ENCODE results near the gene PACS1.
"Not testable (repeated sequence)": the region's sequence is repeated elsewhere in the genome, so short reads cannot be mapped to it uniquely, and the experiment has no call there.

The PACS1 gene

DNA sequence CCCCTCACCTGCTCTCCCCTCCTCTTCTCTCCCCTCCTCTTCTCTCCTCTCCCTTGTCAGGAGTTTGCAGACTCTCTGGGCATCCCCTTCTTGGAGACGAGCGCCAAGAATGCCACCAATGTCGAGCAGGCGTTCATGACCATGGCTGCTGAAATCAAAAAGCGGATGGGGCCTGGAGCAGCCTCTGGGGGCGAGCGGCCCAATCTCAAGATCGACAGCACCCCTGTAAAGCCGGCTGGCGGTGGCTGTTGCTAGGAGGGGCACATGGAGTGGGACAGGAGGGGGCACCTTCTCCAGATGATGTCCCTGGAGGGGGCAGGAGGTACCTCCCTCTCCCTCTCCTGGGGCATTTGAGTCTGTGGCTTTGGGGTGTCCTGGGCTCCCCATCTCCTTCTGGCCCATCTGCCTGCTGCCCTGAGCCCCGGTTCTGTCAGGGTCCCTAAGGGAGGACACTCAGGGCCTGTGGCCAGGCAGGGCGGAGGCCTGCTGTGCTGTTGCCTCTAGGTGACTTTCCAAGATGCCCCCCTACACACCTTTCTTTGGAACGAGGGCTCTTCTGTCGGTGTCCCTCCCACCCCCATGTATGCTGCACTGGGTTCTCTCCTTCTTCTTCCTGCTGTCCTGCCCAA is 206.0 kb downstream of the PACS1 start:
- no peak for DNase-seq (ENCODE audit: low spot score)

DNA sequence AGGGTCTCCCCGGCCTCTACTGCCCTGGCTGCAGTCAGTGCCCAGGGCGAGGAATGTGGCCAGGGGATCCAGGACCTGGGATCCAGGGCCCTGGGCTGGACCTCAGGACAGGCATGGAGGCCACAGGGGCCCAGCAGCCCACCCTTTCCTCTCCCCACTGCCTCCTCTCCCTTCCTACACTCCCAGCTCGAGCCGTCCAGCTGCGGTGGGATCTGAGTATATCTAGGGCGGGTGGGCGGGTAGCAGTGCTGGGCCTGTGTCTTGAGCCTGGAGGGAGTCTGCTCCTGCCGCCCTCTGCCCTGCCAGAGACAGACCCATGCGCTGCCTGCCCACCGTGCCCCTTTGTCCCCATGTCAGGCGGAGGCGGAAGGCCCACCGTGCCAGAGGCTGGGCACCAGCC is 206.5 kb downstream of the PACS1 start:
- DNase-seq (ENCODE audit: low spot score) = not testable (repeated sequence)

DNA sequence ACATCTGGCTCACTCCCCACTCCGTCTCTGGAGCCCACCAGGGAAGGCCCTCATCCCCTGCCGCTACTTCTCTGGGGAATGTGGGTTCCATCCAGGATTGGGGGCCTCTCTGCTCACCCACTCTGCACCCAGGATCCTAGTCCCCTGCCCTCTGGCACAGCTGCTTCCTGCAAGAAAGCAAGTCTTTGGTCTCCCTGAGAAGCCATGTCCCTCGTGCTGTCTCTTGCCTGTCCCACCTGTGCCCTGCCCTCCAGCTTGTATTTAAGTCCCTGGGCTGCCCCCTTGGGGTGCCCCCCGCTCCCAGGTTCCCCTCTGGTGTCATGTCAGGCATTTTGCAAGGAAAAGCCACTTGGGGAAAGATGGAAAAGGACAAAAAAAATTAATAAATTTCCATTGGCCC is 207.0 kb downstream of the PACS1 start:
- not testable (repeated sequence) for DNase-seq (ENCODE audit: low spot score)

DNA sequence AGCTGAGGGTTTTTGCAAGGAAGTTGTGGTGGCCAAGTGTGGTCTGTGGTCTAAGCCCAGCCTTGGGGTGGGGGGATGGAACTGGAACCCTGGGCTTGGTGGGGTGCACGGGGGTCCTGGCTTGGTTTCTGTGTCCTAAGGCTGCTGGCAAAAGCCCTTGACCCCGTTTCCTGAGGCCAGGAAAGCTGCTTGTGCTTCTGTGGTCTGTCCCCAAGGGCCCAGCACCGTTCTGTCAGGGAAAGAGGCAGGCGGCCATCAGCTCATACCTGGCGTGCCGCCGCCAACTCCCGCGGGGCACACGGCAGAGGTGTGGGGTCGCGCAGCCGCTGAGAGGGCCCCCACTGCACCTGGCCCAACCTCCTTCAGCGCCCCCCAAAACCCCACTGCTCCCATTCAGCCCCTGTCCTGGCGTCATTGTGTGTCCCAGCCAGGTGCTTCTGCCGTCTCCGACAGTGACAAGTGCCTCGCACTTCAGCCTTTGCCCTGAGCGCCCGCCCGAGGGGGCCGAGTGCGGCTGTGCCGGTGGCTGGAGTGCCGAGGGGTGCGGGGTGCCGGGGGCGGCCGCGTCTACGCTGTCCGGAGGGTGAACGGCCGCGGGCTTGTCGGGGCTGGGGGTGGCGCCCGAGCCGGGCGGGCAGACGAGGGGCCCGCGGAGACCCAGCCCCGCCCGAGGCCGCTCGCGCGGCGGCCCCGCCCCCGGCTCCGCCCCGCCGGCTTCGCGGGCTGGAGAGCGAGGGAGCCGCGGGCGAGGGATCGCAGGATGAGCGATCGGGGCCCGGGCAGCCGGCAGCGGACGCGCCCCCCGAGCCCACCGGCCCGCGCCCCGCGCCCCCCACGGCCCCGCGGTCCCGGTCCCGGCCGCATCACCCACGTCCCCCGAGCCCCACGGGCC is 207.6 kb downstream of the PACS1 start, which contains the start of gene CNIH2:
Gene CNIH2 (plus strand): TSS at position 705 of the 892 bp plus-strand sequence. CDS start 282 bp downstream, outside the sequence.
- peak; percentile 29 for DNase-seq (ENCODE audit: low spot score)

DNA sequence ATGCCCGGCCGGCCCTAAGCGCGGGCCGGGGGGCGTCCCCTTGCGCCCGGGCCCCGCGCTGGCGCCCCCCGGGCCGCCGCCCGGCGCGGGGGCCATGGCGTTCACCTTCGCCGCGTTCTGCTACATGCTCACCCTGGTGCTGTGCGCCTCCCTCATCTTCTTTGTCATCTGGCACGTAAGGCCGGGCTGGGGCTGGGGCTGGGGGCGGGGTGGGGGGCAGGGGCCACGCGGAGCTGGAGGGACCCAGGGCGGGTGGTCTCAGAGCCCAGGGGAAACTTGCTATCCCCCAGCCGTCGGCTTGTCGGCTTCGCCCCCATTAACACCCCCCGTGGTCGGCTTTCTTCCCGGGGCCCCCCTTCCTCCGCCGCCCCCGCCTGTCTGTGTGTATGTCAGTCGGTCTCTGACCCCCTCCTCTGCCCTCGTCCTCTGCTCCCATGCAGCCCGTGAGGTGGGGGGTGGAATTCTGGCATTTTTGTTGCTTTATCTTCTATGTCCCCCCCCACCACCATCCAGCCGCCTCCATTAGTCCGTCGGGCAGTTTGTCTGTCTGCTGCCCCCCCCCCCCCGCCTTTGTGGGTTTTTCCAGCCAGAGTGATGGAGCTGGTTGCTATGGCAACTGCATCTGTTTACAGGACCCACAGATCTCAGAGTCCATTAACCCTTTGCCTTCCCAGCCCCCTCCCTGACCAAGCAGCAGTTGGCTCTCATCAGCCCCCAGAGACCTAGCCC is 208.5 kb downstream of the PACS1 start:
- DNase-seq (ENCODE audit: low spot score) = no peak

DNA sequence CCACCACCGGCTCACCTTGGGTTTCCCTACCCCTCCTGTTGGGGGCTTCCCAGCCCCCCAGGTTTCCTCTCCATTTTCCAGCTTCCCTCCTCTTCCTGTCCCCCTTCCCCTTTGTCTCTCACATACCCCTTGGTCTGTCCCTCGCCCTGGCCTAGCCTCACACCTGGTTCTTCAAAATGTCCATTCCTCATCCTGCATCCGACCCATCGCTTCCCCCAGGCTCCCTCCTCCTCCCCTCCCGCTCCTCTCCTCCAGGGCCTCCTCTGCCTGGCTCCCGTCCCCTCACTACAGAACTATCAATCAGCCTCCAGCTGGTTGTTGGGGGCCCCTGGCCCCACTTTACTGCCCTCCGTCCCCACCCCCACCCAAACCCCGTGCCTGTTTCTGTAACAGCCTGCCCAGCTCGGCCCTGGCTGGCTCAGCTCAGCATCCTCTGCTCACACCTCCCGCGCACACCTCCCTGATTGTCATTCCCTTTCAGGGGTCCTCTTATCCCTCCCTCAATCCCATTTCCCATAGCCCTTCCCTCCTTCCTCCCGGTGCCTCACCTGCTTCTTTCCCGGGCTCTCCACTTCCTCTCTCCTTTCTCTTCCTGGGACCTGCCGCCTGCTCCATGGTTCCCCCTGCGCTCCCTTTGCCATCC is 209.1 kb downstream of the PACS1 start:
- no peak for DNase-seq (ENCODE audit: low spot score)

DNA sequence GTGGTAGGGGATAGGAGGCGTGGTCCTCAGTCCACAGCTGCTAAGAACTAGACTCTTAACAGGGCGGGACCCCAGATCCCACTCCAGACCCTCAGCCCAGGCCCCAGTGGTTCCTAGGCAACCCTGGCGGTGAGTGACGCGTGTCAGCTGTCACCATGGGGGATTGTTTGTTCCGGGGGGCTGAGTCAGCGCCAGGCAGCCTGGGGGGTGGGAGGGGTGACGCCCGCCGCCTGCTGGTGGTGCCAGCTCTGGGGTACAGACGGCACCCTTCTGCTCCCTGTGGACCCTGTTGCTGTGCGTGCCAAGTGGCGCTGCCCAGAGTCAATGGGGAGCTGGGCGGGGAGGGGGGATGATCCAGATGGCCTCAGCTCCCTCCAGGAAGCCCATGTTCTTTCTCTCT is 210.4 kb downstream of the PACS1 start:
- no peak for DNase-seq (ENCODE audit: low spot score)

DNA sequence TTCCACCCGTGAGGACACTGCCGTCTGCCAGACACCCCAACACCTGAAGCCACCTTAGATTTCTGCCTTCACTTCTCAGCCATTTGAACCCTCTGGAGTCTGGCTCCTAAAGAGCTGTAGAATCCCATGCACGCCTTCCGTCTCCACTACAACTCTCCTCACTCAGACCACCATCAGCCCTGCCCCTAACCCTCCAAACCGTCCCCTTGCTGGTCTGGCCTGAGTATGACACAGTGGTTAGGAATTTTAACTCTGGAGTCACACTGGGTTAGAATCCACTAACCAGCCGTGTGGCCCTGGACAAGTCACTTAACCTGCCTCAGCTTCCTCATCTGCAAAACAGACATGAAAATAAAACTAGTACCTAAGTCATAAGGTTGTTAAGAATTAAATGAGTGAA is 210.9 kb downstream of the PACS1 start:
- DNase-seq (ENCODE audit: low spot score) = no peak

DNA sequence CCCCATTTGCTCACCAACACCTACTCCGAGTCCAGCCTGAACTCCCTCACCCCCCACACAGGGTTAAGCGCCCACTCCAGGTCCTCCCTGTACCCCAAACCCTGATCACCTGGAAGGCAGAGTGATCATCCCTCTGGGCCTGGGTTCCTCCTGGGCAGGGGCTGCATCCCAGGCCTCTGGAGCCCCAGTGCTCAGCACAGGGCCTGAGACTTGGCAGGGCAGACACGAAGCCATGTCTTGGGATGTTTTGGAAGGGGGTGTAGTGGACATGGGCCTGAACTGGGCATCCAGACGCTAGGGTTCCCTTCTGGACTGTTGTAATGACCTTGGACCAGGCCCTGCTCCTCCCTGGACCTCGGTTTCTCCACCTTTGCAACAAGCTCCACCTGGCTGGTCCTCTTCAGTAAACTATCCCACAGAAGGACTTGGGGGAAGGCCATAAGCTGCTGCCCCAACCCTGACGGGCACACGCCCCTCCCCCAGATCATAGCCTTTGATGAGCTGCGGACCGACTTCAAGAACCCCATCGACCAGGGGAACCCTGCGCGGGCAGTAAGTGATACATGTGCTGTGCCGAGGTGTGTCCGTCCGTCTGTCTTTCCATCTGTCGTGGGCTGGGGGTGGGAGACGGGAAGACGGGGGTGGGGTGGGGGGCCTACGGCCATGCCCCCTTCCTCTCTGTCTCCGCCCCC is 211.8 kb downstream of the PACS1 start:
- no peak for DNase-seq (ENCODE audit: low spot score)

DNA sequence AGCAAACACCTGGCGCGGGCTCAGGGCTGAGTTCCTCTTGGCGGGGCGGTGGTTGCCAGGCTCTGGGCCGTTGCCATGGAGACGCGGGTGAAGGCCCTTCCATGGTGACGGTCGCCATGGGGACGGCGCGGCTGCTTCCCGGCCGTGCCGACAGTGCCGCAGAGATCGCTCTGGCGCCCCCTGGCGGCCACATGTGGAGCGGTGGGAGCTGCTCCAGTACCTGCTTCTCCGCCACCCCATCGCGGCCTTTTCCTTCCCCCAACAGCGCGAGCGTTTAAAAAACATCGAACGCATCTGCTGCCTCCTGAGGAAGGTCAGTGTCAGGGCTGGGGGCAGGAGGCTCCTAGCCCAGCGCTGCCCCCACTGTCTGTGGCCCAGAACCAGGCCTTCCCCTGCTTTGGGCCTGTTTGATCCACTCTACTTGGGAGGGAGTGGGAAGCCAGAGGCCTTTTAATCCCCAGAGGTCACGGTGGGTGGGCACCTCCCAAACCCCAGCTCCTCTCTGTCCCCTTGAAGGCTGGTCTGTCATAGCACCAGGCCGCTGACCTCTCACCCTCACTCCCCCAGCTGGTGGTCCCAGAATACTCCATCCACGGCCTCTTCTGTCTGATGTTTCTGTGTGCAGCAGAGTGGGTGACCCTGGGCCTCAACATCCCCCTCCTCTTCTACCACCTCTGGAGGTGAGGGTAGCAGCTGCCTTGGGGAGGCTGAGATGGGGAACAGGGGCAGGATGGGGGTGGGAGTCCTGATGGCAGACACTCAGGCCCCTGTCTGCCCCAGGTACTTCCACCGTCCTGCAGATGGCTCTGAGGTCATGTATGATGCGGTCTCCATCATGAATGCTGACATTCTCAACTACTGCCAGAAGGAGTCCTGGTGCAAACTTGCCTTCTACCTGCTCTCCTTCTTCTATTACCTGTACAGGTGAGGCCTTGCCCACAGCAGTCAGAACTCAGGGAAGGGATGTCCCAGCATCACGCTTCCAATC is 212.7 kb downstream of the PACS1 start:
- DNase-seq (ENCODE audit: low spot score) = peak; percentile 85

DNA sequence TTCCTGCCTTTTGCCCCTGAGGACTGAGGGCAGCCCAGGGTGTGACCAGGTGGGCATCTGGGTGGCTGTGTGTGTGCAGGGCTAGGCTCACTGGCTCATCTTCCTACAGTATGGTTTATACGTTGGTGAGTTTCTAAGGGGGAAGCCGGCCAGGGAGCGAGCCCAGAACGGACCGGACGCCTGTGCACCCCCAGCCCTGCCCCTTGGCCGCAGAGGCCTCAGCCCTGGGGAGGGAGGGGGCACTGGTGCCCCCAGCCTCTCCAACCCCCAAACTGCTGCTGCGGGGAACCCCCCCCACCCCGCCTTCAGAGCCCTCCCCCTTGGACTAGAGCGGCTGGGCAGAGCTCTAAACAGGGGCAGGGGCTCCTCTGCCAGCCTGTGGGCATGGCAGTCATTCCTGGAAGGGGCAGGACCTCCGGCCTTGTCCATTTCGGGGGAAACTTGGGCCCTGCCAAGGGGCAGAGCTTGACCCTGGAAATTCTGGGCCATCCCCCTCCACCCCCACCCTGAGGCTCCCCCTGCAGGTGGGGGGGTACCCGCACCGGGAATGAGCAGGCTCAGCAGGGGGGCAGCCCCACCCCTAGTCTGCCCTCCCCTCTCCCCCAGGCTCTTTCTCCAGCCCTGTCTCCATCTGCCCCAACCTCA is 213.5 kb downstream of the PACS1 start:
- no peak for DNase-seq (ENCODE audit: low spot score)

DNA sequence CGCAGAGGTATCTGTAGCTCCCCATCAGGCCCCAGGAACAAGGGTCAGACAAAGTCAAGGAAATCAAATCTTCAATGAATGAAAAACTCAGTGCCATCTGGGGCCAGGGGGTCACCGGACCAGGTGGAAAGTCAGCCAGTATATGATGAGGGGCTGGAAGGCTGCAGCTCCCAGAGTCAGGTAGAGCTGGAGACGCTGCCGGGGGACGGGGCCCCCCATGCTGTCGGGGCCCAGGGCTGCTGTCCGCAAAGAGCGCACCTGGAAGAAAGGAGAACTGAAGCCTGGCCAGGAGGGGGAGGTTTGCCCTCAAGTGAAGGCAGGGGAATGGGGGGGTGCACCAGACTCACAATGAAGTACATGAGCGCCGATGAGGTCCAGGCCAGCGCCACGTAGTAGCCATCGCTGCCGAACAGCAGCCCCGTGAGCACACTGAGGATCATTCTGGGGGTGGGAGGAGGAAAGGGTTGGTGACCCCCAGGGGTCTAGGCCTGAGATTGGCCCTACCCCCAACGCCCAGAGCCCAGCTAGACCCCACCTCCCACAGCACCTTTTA is 214.5 kb downstream of the PACS1 start:
- no peak for DNase-seq (ENCODE audit: low spot score)

DNA sequence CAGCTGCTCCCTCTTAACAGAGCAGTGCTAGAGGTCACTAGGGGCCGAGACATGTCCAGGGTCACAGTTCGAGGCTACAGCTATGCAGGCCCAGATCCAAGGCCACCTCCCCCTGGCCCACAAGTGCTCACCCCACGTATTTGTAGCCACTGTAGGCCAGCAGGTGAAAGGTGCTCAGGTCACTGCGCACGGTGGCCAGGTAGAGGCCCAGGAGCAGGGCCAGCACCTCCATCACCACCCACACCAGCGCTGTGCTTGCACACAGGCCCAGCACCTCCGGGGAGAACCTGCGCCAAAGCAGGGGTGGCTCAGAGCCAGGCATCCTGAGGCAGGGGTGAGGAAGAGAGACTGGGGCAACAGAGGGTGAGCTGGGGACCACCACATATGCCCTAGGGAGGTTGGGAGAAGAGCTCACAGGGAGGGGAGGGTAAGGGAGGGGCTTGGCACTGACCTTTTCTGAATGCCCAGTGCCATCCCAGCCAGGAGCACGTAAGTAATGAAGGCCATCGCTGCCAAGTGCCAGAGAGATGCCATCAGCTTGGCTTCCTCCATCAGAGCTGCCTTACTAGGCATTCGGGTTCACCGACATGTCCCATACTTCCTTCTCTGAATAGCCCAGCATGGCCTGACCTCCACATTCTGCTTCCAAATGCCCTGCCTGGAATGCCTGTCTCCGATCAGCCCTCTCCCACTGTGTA is 215.3 kb downstream of the PACS1 start:
- no peak for DNase-seq (ENCODE audit: low spot score)

DNA sequence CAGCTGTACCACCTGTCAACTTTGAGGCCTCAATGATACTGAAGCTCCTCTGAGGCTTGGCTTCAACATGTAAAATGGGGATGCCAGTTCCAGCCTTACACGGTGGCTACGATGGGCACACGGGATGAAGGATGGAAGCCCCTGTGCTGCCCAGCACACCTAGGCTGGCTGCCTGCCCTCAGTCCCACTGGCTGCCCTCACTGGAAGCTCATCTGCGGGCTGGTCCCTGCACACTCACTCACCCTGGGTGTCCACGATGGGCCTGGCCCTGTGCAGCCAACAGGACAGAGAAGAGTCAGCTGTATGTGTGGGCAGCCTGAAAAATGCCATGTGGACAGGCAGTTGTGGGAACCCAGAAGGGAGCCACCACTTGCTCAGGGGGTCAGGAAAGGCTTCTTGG is 216.6 kb downstream of the PACS1 start:
- no peak for DNase-seq (ENCODE audit: low spot score)

DNA sequence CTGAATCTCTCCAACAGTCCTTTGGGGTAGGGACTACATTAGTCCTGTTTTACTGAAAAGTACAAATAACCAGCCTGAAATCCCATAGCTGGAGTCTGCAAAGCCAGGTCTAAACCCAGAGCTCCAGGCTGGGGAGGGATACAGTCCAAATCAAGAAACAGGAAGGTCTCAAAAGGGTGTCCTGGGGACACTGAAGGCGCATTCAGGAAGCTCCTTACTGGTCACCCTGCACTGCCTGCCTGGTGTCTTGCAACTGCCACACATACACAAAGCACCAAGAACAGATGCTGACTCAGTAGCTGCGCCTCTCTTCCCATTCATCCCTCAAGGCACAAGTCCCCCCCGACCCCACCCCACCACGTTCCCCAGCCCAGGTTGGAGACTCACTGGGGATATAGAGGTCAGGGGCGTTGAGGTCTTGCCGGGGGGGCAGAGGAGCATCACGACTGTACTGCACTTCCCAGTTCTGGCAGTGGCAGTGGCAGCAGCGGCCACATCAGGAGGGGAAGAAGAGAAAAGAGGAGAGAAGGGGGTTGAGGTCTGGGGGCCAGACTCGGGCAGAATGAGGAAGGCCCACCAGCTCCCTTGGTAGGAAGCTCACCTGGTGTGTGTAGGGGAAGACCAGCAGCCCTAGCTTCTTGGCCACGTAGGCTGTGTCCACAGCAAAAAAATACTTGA is 217.3 kb downstream of the PACS1 start:
- DNase-seq (ENCODE audit: low spot score) = no peak

DNA sequence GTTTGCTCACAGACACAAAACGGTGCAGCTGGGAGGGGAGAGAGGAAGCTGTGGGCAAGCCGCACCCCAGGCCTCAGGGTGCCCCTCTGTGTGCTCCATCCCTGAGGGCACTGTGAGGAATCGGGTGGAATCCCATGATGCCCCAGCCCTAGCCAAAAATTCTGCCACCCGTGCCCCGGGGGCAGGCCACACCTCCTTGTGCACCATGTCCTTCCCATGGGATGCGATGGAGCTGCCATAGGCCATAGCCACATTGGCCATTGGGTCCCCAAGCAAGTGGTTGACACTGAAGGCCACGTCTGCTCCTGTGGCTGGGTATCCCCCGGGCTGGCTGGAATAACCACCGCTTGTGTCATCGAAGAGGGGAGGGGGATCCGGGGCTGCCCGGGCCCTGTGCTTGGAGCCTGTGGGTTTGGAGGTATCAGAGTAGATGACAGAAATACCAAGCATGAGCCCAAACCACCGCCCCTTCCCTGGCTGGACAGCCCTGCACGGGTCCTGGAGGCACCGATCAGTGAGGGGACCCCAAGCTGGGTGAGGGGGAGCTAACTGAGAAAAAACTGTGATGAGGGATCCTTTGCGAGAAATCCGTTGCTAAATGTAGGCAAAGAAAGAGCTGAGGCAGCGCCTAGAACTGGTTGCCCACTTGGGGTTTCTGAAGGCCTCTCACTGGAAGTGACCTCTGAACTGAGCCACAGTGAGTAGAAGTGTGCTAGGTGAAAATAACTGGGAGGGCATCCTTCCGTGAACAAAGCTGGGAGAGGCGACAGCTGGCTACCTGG is 218.0 kb downstream of the PACS1 start:
- no peak for DNase-seq (ENCODE audit: low spot score)

Data from LoVo (cell line).